Measurements from ENCODE around the gene ENC1.

ENC1 gene

DNA sequence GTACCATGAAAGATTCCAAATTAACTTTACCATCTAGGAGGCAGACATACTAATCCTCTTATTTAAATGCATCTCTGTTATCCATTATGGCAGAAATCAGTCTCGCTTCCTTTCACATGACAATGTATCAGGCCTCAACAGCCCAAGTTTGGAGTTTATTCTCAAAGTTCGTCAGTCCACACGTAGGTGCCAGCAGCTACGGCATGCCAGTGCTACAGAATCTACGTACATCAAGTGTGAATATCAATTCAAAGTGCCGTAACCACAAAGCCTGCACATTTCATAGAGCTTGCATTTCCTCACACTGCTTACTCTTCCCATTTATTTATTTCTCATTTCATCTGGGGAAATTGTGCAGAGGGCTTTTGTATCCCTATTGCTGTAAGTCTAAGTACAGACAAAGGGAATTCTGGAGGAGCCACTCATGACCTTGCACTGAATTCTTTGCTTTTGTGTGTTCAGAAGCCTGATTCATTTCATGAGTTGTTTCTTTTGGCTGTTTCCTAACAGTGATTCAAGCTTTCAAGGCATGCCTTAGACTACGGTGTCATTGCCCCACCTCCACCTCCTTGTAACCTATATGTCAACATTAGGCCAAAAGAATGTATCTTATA lies 10.0 kb downstream of the ENC1 start:
- DNase-seq: no peak

DNA sequence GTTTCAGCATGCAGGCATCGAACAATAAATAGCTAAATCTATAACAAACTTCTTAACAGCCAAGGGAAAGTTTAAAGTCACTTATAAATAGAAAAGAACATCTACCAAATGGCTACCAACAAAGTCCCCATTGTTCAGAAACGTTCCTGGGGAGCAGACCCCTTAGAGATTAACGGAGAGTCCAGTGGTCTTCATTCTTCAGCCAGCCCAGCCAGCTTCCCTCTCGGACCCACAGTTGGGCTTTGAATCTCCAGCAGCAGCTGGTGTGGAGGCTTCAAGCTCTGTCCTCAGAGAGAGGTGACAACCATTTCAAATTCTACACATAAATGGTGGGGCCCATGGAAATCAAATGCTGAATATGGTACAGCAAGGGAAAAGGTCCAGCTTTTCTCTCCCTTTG lies 11.2 kb downstream of the ENC1 start:
- DNase-seq: no peak

DNA sequence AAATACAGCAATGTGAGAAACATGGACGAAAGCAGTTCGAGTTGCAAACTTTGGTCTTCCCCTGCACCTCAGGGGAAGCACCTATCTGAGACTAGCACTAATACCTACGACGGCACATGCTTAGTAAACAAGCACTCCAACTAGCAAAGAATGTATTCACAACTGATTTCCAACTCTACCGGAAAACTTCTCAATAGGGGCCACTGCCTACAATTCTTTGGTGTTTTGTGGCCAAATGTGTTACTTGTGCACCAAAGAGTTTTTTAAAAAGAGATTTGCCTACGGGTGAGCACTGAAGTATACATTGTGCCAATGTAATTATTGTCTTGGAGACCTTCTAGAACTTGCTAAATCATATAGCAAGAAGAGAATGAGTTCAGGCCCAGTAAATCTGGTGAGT lies 12.2 kb downstream of the ENC1 start:
- DNase-seq: no peak

DNA sequence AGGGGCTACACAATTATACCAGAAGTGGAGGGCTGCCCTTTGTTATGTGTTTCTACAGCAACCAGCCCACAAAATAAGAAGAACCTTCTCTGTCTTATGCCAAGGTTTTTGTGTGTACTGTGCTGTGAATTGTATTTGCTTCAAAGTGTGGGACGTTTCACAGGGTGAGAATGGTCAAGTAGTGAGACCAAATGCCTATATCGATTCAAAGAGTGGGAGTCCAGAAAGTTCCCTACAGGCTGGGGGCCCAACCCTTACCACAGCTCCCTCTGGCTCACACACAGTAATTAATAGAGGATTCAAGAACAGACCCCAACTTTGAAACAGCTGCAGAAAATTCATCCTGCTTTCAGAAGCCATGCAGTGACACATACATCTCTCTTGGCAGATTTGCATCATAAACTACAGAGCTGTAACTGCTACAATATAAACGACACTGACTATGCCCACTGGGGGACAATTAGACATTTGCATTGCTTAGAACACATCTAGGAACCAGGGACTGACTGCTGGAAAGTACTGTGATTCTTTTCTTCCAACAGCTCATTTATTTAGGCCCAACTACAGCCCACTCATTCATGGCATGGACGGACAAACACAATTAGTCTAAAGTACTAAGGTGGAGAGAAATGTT lies 12.8 kb downstream of the ENC1 start:
- DNase-seq: no peak

DNA sequence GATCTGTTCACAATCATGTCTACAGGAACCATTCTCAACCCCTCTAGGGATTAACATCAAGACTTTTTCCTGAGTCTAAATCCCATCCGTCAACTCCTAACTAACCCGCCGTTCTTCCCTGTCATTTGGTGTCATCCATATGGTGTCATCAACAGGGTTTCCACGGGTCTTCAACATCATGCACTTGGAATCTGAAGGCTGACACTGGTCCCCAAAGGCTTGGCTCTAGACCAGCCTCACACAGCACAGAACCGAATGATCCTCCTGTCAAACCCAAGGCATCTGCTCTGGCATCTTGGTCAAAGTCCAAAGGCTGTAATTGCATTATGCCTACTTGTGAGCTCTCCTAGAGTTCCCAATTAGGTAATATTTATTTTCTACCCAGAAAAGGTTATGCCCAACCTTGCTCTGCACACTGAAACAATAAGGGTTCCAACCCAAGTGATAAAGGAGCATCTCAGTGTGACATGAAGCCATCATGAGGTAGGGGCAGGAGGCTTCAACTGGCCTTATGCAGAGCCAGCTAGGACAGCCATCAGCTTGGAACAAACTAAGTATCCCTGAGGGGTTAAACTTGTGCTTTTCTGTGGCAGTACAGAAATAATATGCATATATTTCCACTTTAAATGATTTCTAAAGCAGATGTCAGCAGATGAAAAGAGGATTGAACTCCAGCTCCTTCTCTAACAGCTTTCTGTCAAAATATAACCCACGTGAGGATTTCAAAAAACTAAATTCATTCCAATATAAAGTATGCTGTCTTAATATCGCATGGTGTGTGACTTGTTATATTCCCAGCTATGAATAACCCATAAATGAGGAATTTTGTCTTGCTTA lies 13.9 kb downstream of the ENC1 start:
- no peak for DNase-seq

DNA sequence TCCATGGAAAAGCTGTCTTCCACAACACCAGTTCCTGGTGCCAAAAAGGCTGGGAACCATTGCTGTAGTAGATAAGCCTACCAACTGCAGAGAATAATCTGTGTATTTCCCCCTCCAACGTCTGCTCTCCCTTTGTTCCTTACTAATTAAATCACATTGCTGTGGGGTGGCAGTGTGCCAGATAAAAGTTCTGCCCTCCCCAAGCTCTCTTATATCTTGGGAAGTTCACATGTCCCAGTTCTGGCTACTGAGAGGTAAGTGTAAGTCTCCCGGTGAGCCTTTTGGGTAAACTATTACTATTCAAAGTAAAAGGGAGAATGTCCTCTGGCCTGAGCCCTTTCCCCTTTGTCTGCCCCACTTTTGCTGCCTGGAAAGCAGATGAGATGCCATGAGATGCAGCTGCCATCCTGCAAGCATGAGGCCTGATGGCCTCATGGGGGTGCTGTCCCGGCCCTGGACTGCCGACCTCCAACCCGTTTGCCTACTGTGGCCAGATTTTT lies 14.7 kb downstream of the ENC1 start:
- DNase-seq: no peak

DNA sequence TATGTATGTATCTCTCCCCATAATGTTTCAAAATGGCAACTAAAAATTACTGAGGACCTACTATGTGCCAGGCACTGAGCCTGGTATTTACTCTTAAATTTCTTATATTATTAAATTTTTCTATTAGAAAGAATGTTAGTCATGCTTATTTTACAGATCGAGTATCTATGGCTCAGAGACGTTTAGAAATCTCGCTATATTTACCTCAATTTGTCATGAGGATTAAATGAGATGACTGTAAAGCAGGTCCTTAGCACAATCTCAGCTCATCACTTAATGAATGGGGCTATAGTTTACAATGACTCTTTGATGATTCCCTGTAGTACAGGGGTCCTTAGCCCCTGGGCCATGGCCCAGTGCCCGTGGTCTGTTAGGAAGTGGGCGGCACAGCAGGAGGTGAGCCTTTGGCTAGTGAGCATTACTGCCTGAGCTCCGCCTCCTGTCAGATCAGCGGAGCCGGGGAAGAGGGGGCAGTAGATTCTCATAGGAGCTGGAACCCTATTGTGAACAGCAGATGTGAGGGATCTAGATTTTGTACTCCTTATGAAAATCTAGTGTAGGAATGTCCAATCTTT lies 15.5 kb downstream of the ENC1 start:
- no peak for DNase-seq

DNA sequence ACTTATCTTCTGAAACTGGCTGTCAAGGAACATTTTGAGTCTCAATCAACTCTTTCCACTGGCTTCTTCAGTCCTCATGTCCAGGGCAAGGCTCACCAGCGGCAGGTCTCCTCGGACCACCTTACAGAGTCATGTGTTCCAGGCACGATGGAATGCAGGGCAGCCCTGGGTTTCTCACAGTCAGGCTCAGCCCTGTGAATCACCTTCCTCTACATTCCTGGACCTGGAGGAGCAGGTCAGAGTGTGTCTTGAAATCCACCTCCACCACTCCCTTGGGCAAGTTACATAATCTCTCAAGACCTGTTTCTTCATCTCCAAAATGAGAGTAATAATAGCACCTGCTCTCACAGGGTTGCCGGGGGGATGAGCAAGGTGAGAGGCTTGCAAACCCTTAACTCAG lies 16.0 kb downstream of the ENC1 start:
- DNase-seq: no peak

DNA sequence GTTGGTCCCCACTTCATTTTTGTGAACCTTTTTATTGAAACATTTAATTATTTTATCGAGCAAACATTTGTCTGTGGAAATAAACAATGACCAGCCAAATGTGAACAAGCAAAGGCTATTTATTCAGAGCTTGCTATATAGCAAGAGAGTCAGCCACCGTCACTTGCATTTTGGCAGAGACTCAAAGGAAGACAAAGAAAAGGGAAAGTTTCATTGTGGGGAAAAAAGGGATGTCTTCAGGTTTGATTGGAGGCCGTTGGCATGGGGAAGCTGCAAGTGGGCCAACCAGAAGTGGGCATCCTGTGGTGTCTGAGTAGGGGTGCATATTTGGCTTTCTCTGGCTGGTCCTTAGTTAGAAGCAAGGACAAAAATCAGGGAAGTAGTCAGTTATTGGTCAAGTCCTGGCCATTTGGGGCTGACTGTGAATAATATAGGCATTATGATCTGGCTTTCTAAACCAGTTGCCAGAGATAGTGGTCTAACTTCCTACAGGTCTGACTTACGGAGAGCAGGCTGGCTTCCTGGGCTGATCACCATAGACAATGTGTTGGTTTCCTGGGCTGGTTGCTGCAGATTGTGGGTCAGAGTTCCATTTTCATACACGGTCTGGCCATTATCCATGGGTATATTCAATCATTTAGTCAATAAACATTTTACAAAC lies 16.6 kb downstream of the ENC1 start:
- no peak for DNase-seq

DNA sequence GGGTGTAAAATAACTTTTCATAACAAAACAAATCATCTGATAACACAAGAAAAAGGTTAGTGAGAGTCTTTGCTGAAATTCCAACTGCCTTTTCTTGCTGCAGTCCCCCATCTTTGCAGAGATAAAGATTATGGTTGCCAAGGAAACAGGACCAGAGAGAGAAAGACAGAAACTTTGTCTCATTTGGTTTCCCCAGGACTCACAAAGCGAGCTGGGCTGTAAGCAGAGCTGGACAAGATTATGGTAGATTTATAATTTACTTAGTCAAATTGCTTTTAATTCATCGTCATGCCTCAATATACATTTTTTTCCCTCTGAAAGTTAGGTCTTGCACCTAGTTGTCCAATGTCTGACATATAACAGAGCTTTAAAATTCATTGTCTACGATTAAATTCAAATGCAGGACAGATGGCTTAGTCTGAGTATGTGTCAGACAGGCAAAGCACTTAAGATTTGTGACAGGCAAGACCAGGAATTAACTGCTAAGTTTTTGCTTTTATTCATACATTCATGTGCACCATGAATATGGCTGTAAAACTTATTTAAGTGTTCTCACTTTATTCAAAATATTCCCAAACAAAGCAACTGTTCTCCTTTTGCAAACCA lies 17.4 kb downstream of the ENC1 start:
- no peak for DNase-seq

DNA sequence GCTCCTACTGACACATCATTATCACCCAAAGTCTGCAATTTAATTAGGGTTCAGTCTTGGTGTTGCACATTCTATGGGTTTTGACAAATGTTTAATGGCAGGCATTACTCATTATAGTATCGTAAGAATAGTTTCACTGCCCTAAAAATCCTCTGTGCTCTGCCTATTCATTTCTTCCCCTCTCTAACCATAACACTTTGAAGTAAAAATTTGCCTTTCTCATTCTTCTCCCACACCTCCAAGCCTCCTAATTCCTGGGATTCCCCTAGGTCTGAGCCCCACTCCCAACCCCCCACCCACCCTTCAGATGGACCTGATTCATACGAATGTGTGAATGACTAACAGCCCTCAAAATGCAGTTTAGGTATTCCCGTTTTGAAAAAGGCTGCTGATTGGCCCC lies 18.4 kb downstream of the ENC1 start:
- peak in 1 of 2 donors; percentile 12 for DNase-seq

DNA sequence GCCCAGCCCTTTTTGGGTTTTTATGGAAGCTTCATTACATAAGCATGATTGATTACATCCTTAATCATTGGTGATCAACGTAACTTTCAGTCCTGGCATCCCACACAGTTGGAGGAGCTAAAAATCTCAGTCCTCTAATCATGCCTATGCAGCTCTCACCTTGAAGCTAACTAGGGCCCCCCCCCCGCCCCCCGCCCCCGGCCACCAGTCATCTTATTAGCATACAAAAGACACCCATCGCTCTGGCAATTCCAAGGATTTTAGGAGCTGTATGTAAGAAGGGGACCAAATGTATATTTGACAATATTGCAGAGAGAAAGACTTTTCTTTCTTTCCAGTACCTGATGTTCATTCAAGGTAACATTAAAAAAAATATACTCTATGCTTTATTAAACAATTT lies 19.0 kb downstream of the ENC1 start:
- no peak for DNase-seq

DNA sequence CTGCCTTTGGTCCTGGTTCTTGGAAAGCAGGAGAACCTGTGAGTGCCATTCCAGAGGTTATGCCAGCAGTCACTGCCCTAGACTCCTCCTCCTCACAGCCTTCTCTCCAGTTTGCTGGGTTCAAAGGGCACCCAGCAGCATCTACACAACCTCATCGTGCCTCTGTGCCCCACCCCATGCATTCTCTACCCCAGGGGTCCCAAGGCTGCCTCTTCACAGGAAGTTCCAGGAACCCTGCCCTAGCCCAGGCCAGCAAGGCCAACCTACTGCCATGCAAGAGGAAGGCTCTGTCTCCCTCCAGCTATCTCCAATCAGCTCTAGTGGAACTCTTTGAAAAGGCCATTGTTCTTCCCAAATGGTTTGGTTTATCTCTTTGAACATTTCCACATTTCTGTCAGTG lies 21.2 kb downstream of the ENC1 start:
- DNase-seq: no peak

DNA sequence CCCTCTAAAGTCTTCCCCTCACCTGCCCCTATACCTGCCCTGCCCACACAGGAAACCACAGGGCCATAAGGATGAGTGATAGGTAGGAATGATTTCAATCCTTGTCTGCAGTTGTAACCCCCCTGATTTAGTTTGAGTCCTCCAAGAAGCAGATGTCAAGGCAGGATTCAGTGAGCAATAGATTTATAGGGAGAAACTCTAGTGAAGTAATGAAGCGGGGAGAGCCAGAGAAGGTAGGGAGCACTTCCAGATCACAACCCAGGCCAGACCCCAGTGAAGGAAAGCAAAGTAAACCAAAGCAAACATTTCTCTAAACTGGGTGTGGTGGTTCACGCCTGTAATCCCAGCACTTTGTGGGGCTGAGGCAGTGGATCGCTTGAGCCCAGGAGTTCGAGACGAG lies 22.4 kb downstream of the ENC1 start:
- no peak for DNase-seq

DNA sequence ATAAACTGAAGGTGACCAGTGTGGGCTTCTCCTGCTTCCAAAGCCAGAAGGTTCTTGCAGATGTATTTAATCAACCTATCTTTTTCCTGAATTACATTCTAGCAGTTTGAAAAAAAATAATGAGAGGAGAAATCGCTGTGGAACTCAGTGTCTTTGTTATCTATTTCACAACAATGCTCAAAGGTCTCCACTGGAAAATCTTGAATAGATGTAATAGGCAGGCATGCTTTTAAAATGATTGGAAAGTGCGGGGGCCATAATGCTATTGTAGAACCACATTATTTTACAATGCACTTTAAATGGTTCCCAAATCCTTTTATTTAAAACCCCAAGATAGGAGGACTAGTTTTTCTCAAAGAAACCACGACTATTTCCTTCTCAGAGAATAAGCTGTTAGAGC lies 23.3 kb downstream of the ENC1 start:
- DNase-seq: no peak

DNA sequence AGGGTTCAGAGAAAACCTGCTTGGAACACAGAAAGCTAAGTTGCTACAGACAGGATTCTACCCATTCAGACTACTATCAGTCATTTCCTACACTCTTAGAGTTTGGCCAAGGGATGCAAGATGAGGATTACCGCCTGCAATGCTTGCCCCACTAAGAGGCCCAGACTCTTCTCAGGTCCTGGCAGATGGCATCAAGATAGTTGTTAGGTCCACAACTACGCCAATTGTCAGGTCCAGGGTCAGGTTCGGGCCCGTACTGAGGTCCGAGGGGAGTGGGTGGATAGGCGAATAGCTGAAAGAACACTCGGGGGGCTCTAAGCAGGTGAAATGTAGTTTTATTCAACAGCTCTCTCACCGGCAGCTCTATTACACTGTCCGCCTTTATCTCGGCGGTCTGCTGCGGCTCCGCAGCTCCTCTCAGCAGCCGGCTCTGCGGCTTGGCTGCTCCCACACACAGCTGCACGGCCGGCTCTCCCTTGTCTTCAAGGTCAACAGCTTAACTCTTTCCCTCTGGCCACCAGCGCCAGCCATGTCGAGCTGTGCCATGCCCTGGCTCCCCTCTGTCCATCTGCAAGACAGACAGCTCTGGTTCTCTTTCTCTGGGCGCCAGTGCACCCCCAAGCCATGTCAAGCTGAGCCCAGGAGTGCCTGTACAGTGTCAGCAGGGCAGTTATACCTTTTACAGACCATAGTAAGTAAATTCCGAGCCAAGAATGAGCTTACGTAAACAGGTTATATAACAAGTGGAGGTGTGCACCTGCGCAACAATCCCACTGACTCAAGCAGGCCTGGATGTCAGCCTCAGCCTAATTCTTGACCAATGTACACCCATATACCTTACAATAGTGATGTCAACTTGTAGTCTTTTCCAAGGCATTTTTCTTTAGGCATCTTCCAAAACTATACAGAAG lies 24.0 kb downstream of the ENC1 start:
- DNase-seq: no peak

DNA sequence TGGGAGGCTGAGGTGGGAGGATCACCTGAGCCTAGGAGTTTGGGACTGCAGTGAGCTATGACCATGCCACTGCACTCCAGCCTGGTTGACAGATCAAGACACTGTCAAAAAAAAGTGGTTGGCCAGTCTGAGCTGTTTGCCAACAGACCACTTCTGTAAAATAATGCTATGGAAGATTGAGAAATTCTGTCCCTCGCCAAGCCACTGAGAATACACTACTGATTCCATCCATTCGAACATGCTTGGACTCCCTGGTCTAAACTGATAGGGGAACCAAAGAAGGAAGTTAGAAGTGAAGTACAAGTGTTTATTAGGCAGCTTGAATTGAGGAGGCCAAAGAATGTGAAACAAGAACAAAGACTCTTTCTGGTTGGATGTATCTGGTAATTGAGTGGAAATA lies 27.2 kb downstream of the ENC1 start:
- DNase-seq: no peak

DNA sequence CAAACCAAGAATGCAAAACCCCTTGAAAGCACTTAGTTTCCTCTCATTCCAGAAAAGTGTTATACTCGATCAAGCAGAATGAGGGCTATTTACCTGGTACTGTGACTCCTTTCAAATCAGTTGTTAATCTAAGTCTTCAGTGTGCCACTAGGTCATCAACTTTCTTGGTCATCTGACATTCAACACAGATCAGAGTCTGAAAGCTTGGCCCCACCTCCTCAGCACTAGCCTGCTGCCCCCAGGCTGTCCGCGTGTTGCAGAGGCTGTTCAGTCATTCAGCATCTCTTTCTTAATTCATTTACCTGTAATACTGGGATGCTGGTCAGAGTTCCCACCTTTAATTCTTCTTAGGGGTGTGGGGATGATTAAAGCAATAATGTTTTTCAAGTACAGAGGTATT lies 28.5 kb downstream of the ENC1 start:
- no peak for DNase-seq

DNA sequence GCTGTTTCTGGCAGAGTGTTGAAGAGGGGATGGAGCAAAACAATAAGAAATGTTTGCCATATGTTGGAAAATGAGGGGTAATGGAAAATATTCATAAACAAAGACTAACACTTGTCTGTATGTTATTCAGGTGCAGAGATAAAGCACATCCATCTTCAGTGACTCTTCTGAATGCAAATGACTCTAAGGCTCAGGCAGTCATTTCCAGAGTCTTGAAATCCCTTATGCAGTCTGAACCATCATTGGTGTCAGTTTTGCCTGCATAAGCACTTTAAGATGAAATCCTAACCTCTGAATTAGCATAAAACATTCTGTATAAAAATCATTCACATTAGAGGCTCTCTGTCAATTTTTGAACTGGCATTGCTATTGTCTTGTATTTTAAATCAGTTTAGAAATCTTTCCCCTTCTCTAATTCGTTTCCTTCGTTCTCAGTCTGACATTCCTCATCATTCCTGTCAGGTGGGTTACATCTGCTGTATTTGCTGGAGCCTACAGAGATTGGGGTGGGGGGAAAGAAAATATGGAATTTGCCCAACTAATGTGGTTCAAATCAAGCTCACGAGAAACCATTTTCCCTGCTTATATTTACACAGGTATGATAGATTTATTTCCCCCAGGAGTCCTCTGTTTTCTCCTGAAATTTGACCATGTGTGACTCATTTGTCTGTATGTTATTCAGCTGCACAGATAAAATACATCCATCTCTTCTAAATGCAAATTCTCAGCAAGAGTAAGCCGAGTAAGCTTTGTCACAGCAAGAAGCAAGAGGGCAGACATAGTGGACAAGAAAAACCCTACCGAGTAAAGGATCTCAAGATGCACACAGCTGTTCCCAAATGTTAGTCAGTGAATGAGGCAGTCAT lies 31.6 kb downstream of the ENC1 start:
- DNase-seq: no peak

DNA sequence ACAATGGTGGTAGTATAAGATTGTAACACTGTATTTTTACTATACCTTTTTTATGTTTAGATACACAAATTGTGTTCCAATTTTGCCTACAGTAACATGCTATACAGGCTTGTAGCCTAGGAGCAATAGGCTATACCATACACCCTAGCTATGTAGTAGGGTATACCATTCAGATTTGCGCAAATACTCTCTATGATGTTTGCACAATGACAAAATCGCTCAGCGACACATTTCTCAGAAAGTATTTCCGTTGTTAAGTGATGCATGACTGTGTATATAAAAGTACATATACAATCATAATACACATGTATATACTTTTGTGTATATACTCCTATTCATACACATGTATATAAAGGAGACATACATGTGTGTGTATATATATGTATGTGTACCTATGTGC lies 34.8 kb downstream of the ENC1 start:
- DNase-seq: no peak

DNA sequence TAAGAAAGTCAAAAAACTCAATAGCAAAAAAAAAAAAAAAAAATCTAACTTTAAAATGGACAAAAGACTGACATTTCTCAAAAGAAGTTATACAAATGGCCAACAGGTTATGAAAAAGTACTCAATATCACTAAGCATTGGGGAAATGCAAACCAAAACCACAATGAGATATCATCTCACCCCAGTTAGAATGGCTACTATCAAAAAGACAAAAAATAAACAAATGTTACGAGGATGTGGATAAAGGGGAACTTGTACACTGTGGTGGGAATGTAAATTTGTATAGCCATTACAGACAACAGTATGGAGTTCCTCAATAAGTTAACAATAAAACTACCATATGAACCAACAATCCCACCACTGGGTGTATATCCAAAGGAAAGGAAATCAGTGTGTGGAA lies 37.2 kb downstream of the ENC1 start:
- DNase-seq: no peak

All from stimulated activated CD4-positive, alpha-beta T cell treated with anti-CD3 and anti-CD28 coated beads, Interleukin-2, amount 100 ng/mL, for 24 hours (primary cell).